ENCODE results near the gene PDX1.
A peak's percentile ranks its signal among the peaks of the same experiment; 100 is the strongest.
"Not testable (repeated sequence)": the region's sequence is repeated elsewhere in the genome, so short reads cannot be mapped to it uniquely, and the experiment has no call there.

The PDX1 gene

DNA sequence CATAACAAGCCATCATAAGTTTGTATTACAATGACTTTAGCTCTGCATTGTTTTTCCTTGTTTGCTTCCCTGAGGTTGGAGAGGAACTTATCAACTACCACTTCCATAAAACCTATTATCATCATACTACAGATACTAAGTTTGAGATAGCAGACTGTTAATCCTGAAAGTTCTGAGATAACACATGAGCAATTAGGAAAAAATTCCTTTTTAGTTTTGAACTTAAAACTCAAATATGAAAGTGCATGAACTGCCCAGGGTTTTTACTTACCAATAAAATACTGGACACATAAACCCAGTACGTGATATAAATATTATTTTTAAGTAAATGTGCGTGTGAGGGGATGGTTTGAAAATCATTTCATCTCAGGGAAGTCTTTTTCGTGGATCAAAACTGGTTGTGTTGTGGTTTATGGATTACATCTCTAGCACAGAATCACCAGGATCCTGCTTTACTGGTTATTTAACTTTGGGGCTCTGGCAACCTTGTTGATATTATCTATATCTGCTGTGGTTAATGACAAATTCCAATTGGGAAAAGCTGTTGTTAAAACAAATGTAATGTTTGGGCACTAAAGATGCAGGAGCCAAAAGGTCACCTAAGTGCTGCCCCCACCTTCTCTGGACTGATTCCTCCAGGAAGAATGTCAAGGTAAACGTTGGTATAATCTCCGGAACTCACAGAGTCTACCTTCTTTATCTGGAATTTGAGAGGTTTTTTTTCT is 36.9 kb downstream of the PDX1 start:
- no peak for DNase-seq

DNA sequence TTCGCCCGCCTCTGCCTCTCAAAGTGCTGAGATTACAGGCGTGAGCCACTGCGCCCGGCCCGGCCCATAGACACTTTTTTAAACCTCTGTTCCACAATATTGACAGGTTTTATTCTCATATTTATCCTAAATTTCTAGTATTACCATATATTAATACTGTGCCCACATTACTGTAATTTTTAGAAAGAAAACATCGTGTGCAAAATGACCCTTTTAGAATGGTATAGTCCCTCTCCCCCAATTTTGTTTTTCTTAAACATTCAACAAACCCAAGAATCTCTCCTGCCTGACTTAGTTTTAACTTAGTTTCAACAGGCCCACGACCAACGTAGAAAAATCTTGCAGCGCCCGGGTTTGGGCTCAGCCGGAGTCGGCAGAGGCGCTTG is 40.2 kb downstream of the PDX1 start:
- DNase-seq = no peak

DNA sequence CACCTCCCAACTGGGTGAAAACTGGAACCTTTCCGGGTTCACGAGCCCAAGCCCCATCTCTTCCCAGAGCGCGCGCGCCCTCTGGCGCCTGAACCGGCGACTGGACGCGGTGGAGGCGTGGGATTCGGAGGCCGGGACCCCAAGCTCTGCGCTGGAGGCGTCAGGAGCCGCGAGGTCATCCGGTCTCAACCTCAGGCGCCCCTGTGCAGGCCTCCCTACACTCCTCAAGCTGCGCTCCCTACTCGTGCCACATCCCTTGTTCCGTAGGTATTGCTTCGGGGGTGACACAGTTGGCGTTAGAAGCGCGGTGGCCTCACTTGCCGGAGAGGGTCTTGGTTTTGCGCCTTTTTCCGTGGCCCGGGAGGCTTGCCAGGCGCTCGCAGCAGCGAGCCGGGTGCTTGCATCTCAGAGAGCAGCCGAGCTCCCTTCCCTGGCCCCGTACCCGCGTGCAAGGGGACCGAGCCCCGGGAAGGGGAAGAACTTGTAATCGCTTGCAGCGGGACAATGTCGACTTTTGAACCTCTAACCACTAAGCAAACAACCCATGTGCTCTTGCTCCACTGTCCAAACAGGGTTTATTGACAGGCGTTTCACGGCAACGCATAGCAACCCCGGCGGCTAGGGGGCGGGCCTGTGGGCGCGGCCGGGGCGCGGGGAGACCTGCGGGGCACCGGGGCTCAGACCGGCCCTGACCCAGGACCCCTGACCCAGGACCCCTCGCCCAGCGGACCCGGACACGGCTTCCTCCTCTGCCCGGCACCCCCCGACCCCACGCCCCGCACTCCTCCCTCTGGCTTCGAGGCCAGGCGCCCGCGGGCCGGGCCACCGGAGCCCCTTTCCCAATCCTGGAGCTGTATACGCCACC is 40.8 kb downstream of the PDX1 start:
- peak; percentile 33 for DNase-seq

DNA sequence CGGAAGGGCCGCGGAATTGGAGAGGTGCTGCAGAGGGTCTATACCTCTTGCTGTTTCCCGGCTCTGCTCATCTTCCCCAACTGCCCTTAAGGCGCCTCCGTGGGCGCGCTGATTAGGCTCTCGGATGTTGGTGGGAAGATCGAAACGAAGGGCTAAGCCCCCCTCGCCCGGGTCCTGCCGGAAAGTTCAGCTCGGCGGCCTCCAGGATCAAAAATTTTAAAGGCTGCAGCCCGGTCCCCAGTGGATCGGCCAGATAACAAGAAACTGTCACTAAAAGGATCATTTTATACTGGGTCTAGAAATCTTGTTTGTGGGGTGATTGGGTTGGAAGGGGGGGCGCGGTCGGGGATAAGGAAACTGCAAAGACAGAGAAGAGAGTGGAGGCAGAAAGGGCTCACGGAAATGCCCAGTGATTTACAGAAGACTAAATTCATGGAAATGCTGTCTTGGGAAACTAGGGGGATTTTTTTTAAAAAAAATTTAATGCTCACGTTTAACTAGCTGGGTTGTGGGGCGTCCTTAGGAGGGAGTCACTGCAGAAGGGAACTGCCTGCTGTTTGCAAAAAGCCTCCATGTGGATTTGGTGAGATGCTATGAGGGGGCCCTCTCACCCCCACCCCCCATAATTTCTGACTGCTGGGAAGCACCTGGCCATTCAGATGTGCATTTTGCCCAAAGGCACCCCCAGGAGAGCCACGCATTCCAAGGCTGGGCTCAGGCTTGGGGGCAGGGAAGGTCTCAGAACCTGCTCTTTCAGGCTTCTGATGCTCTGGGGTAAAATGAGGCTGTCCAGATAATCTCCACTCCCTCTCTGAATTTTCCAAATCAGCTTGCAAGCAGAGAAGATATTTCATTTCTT is 41.7 kb downstream of the PDX1 start:
- DNase-seq = no peak

DNA sequence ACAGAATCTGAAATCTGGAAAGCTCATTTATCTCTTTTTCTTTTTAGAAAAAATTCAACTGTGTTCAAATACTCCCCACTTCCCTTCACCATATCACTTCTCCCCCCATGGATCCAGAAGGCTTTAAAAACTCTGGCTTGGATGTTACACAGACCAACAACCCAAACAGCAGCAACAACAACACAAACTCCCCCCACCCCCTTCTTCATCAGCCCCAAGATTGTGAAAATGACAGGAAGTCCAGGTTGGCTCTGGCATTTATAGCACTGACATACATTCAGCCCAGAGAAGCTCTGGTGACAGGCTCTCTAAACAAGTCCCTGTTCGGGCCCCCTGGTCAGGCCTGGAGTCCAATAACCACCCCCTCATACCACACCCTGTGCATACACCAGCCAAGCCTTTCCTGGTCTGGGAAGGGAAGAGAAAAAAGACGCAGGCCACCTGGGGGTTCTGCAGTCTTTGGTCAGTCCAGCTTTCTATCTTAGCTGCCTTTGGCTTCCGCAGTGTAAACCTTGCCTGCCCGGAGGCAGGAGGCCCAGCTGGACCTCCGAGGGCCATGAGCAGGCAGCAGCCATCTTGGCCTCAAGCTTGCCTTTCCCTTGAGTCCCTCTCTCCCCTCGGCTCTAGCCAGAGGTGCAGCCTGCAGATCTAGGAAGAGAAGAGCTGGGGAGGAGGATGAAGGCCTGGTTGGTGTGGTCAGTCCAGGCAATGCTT is 42.5 kb downstream of the PDX1 start:
- no peak for DNase-seq

DNA sequence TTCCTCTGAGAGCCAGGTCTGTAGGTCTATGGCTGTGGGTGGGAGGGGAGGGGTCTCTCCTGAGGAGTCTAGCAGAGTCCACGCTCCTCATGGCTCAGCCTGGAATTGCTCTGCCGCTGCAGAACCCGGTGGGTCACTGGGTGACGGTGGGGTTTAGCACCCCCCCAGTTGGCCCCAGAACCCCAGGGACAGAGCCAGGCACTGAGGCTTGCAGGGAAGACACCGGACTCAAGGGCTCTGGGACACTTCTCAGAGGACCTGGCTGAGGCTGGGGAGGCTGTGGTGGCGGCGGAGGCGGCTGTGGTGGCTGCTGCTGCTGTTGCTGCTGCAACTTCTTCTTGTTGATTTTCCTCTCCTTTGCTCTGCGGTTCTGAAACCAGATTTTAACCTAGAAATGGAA is 43.2 kb downstream of the PDX1 start:
- no peak for DNase-seq

DNA sequence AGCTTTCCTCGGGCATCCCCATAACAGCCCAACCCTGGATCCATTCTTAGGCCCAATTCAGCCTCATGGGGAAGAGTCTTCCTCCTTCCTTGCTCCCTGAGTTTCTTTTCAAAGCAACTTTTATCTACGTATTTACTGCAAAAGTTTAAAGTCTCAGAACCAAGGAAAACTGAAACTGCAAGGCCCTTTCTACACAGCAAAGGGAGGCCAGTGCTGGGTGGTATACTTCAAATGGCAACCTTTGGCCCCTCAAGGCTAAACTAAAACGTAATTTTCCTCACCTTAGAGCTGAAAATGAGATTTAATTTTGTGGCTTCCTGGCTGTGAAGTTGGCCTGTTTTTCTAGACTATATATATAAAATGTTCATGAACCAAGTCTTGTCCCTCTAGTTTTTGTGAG is 43.7 kb downstream of the PDX1 start:
- no peak for DNase-seq

DNA sequence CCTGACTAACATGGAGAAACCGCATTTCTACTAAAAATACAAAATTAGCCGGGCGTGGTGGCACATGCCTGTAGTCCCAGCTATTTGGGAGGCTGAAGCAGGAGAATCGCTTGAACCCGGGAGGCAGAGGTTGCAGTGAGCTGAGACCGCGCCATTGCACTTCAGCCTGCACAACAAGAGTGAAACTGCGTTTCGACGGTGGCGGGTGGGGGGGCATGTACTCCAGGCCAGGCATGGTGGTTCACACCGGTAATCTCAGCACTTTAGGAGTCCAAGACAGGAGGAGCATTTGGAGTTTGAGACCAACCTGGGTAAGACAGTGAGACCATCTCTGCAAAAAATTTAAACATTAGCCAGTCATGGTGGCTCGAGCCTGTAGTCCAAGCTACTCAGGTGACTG is 44.4 kb downstream of the PDX1 start:
- DNase-seq = not testable (repeated sequence)

DNA sequence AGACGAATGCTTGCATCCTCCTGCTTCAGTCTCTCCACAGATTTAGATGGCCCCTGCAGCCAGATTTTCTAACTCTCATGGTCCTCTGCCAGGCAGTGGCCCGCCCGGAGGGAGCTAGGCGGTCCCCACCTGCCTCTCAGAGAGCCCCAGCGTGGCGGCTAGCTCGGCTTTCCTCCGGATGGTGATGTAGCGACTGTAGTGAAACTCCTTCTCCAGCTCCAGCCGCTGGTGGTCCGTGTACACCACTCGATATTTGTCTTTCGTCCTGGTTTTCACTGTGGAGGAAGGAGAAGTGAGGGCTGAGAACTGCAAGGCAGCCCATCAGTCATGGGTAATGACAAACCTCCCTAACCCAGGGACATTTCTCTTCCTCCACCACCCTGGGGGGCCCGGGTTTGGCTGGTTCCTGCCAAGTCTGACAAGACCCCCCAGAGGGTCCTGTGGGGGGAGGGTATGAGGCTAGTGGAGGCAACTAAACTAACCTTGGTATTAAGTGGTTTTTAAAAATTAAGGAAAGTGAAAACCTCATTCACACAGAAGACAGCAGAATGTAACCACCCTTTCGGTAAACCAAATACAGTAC is 45.0 kb downstream of the PDX1 start:
- no peak for DNase-seq

DNA sequence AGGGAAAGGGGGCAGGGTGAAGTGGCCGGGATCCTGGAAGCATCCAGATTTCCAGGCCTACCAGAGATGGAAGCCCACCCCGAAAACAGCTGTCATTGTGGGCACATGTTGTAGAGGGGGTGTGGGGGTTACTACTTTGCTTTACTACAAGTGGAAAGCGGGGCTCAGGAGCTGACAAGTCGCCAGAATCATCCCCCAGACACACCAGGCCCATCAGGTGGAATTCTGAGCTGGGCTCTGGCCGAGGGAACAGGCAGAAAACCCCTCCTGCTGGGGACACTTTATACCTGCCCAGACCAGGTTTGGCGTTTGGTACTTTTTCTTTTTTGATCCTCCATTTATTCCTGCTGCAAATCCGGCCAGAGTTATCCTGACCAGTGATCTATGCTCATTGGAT is 45.5 kb downstream of the PDX1 start:
- DNase-seq = no peak

DNA sequence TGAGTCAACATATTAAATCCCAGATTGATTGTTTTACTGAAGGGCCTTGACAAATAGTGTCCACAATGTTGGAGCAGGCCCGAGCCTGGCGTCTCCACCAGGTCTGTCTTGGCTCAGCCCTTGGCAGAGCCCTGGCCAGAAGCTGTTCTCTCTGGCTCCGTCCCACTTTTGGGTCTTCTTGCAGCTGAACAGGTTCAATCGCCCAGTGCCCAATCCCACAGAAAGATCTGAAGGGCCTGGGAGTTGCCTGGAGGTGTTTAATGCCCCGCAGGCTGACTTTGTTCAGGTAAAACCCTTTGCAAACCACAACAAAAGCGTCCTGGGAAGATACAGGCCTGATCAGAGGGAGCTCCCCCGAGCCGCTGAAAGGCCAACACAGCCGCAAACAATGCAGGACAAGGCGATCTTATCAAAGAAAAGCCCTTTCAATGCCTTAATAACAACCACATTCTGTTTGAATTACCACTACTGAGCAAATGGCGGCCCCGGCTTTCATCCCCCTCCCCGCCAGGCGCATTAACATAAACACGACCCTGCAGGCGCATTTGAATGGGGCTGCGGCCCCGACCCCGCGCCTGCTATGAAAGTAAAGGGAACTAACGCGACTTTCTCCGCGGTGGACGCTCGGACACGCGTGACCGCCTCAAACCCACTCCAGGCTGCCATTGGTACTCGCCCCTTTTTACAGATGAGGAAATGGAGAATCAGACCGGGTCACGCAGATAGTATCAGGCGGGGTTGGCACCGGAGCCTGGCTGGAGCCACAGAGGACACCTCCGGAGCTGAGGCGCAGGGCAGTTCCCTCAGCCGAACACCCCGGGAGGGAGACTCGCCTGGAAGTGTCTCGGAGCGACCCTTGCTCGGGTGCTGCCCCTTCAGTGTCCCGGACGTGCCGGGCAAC is 46.2 kb downstream of the PDX1 start:
- DNase-seq = no peak

DNA sequence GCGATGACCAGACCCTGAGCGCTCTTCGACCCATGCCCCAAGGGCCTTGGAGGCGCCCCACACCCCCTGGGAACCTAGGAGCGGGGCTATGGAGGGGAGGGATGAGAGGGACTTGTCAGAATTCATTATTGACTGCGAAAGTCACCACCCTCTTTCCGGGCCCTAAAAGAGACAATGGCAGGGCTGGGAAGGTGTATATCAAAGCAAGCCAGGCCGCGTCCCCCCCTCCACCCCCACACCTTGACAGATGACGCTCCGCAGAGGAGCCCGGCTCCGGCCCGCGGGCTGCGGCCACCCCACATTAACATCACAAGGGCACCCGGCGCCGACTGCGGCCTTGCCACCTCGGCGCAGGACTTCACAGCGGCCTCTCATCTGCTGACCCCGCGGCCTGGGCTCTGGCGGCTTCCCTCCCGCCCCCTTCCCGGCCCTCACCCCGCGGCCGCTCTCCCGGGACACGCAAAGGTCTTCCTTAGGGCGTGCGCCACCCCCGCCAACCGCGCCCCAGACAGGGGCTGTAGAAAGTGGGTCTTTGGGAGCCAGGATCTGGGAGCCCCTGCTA is 46.9 kb downstream of the PDX1 start:
- no peak for DNase-seq

DNA sequence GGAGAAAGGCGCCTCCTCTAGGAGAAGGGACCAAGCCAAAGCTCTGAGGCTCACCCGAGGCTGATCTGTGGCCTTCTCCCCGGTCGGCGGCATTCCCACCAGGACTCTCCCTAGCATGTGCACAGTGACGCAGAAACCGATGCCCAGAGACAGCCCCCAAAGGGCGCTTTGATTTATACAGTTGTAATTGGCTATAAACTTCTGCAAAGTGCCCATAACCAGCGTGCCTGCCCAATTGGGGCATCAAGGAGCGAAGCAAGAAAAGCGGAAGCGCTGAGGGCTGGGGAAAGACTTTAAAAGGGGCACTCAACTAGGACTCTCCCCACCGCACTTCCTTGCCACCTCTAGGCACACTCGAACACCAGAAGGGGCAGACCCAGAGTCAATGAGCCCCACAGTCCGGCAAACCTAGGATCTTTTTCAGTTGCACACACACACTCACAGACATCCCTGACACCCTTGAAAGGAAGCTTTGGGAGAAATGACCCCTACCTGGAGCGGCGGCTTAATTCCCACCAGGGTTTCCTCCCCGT is 47.5 kb downstream of the PDX1 start:
- DNase-seq = no peak

DNA sequence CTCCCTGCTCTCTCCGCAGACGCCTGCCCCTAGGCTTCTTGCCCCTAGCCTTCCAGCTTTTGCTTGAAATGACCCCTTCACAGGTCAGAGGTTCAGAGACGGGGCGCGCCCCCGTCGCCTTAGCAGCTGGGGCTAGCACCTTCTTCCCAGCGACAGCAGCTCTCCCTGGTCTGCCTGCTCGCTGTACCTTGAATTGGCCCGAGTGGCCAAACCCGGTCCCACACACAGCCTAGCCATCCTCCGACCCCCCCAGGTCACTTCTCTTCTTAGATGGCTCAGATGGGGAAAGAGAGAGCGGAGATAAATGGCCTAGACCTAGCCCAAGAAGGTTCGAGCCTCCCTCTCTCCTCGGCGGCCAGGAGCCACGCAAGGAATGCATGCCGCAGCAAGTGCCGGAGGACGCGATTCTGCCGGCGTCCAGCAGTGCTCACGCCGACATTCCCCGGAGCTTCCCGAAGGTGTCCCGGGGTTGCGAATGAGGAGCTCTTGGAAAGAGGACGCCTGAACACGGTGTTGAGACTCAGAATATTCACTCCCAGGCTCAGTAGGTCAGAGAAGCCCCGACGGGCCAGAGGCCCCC is 48.0 kb downstream of the PDX1 start:
- DNase-seq = no peak

DNA sequence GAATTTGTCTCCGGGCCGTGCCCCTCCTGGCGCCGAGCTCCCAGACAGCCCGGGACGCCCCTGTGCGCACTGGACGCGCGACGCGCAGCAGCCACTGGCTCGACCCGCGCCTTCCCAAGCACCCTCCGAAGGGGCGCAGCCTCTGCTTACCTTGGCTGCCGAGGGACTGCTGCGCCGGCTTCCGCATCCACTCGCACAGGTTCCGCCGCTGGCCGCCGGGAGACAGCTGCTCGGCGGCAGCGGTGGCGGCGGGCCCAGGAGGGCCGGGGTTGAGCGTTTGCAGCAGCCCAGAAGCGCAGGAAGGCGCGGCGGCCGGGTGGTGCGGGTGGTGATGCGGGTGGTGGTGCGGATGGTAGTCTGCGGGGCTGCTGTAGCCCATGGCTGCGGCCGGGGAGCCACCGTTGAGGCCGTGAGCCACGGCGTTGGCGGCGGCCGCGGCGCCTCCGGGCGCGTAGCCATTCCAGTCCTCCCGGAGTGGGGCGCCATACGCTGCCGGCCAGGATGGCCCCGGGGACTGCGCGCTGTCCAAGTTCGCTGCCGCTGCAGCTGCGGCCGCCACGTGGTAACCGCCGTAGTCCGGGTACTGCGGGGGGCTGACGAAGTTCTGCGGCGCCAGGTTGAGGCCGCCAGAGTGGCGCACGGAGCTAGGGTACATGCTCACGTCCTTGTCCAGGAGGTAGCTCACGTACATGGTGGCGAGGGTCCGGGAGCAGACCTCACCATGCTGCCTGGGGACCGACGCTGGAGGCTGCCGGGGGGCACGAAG is 48.7 kb downstream of the PDX1 start:
- DNase-seq = no peak

DNA sequence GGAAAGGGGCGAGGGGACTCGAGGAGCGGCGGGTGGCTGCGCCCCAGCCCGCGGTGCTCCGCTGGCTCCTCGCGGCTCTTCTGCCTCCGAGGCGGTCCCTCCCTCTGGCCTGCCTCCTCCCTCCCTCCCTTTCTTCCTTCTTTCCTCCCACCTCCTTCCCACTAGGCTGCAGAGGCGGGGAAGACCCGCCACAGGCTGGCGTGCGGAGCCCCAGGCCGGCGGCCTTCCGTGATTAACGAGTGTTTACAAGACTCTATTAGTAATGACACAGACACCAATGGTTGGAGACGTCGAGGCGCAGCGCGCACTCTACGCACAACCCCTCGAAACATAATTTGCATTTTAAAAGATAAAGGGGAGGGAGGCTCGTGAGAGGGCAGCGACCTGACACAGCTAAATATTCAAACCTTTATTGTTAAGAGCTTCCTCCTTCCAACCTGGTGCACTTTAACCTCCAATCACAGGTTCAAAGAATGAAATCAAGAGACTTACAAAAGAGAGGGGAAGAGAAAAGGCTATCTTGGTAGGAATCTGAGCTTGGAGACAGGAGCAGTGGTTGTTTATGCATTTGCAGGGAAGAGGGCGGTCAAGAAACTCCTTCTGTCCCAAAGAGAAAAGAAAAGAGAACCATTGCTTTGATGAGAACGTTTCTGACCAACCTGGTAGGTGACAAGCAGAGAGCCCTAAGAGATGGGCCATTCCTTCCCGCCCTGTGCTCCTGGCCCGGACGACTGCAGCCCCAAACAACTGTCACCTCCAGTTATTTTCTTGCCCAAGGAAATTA is 49.5 kb downstream of the PDX1 start, which contains the start of gene CDX2:
Gene CDX2 (minus strand): TSS at position 234 of the 784 bp plus-strand sequence. CDS start 309 bp downstream, outside the sequence.
- no peak for DNase-seq

DNA sequence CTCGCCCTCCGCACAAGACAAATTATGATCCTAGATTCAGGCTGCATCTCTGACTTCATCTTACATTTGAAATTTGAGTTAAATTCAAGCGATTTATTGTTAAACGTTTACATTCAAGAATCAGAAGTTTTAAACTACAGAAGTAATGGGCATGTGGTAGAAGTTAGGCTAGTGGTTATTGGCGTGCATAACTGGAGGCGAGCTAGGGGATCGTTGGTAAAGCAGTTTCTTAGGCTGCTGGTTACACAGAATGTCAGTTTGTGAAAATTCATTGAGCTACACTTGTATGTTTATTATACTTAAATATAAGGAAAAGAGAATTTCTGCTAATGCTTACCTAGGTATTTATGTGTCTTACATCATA is 50.0 kb downstream of the PDX1 start:
- DNase-seq = no peak

DNA sequence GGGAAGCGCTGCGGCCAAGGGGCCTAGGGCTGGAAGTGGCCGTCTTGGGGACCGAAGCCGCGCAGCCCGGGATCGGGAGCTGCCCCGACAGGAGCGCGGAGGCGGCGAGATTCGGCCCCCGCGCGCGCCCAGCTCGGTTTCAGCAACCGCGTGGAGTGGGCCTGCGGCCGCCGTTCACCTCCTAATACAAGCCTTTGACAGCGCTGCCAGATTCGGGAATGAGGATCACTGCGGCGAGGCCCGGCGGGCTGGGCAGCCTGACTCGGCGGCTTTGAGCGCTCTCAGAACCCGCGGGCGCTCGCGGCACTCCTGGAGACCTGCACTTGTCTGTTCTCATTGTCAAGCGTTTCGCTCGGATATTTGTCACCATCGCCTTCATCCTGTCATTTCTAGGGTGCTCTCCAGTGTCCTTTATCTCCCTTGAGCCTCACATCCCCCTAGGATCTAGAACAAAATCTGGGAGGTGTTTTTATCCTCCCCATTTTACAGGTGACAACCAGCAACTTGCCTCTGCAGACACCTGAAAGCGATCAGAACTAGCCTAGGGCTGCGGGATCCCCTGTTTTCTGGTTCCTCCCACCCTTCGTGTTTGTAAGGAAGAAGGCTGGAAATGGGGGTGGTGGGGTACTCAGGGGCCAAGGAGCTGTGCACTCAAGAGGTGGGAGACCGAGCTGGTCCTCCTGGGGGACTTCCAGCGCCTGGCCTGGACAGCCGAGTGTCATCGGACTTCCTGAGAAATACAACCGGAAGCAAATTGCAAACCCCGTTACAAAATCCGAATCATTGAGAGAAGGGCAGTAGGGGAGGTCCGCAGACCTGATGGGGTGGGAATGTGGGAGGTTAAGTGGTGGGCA is 50.8 kb downstream of the PDX1 start:
- DNase-seq = no peak

All from hematopoietic multipotent progenitor cell treated with erythropoietin and hydrocortisone succinate and interleukin-3 and kit ligand, for 8 days (in vitro differentiated cells).